ENCODE data around the gene DNER. TPM values are rescaled to one million over a fixed set of nuclear protein-coding genes. Genes with fewer than 3 reads are reported as not detected.
A peak's percentile ranks its signal among the peaks of the same experiment; 100 is the strongest.

Gene DNER
- total RNA-seq, 2 donors from 2014 or later = 17.6 to 28.4 TPM

- no peaks in the 10 kb centered on the region for H3K9me3 ChIP-seq
- no peaks in the 10 kb centered on the region for H3K36me3 ChIP-seq
- DNase-seq (ENCODE audit: low spot score) = no peak
- H3K27ac ChIP-seq = no peak overlapping the region
- H3K27me3 ChIP-seq = no peaks in the 10 kb centered on the region
- no peak overlapping the region for H3K4me3 ChIP-seq
- no peaks in the 10 kb centered on the region for H3K4me1 ChIP-seq
- no peak for TF ChIP-seq CTCF (IDR thresholded peaks at IDR 0.05)
These were observed 136.1 kb downstream of the DNER start for GRCh38 chr2:229578052-229578846.

GRCh38 chr2:229575569-229576315, 138.6 kb downstream of the DNER start:
- no peaks in the 10 kb centered on the region for H3K36me3 ChIP-seq
- no peaks in the 10 kb centered on the region for H3K27me3 ChIP-seq
- H3K9me3 ChIP-seq = no peaks in the 10 kb centered on the region
- H3K4me1 ChIP-seq = no peaks in the 10 kb centered on the region
- H3K27ac ChIP-seq = no peak overlapping the region
- TF ChIP-seq CTCF (IDR thresholded peaks at IDR 0.05) = no peak
- H3K4me3 ChIP-seq = no peak overlapping the region
- no peak for DNase-seq (ENCODE audit: low spot score)

DNA sequence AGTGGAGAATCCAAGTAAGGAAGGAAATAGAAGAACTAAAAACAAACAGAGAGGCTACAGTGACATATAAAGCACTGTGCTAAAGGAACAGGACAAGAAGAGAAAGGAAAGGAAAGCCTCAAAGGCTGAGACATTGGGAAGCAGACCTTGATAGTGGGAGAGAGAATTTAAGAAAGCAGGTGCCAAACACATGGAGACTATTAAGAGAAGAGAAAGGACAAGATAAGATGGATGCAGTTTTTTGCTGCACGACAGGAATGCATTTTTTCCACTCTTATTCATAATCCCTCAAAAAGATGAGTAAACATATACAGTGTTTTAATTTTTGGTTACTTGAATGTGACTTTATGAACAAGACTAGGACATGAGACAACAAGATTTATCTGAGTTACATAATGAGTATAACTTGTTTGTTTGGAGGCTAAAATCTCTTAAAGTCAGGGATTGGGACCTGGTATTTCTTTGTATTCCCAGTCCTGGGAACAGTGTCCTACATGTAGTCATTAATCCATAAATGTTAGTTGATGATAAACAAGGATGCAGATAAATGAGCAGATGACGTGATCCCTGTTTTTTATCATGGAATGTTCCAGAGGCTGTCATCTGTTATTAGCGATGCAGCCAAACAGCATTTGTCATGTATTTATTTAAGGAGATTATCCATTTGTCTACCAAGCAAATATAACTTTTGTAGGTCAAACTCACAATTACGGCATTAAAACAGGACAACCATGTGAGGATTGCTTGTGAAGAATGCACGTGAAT, 141.7 kb downstream of the DNER start:
- DNase-seq (ENCODE audit: low spot score) = no peak
- Histone ChIP-seq H3K4me3 (no peak overlapping the region), H3K9me3 (no peaks in the 10 kb centered on the region), H3K4me1 (no peaks in the 10 kb centered on the region), H3K36me3 (no peaks in the 10 kb centered on the region), H3K27me3 (no peaks in the 10 kb centered on the region), H3K27ac (peak overlapping the region; percentile 34 to 42)
- no peak for TF ChIP-seq CTCF (IDR thresholded peaks at IDR 0.05)

DNA sequence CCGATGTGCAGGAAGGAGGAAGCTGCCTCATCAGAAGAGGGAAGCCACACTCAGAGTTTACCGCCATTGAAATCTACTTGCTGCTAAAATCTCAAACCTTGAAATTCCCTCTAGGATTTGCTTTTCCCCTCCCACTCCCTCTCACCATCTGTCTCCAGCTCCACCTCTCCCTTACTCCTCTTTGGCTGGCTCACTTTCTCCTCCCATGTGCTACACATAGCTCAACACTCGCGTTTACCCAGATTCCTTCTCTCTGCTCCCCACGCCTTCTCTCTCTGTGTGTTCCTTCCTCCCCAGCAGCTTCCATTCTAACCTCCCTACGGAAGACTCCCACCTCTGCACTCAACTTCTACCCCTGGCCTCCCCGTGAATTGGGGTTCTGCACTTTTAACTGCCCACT, 143.1 kb downstream of the DNER start:
- peak overlapping the region in 1 of 2 donors; percentile 42 for H3K27ac ChIP-seq
- no peak overlapping the region for H3K4me3 ChIP-seq
- H3K9me3 ChIP-seq = no peaks in the 10 kb centered on the region
- H3K27me3 ChIP-seq = no peaks in the 10 kb centered on the region
- no peak for TF ChIP-seq CTCF (IDR thresholded peaks at IDR 0.05)
- no peak for DNase-seq (ENCODE audit: low spot score)
- H3K36me3 ChIP-seq = no peaks in the 10 kb centered on the region
- no peaks in the 10 kb centered on the region for H3K4me1 ChIP-seq

- H3K27ac ChIP-seq = no peak overlapping the region
- no peaks in the 10 kb centered on the region for H3K4me1 ChIP-seq
- no peak overlapping the region for H3K4me3 ChIP-seq
- no peaks in the 10 kb centered on the region for H3K27me3 ChIP-seq
- H3K9me3 ChIP-seq = no peaks in the 10 kb centered on the region
- H3K36me3 ChIP-seq = no peaks in the 10 kb centered on the region
- no peak for DNase-seq (ENCODE audit: low spot score)
- TF ChIP-seq CTCF (IDR thresholded peaks at IDR 0.05) = no peak
These were observed 148.0 kb downstream of the DNER start for GRCh38 chr2:229566370-229566769.

Data from right atrium auricular region (tissue), 2 donors.